OCI-LY1 (cell line): ENCODE results near the gene STAT5B.

Experiments
- H2AFZ ChIP-seq: fragments of 200-600 bp; sonication (generic), shearing (Covaris generic); 2 replicates; pipeline ENCODE4 v1.6.0; 2014; ENCODE audit warnings: antibody characterized with exemption, mild to moderate bottlenecking, low read length
- H3F3A ChIP-seq: fragments of 200-600 bp; sonication (generic), shearing (Covaris generic); 2 replicates; pipeline ENCODE4 v1.6.0; 2014; ENCODE audit warnings: mild to moderate bottlenecking, antibody characterized with exemption, low read length, moderate library complexity; ENCODE audit not compliant: insufficient read depth
- H3K27ac ChIP-seq: fragments of 200-600 bp; sonication (generic); 2 replicates; pipeline ENCODE4 v1.5.1; 2014; ENCODE audit warnings: low read length, mixed run types, mild to moderate bottlenecking, low read depth; ENCODE audit not compliant: poor library complexity, severe bottlenecking
- H3K27me3 ChIP-seq: fragments of 200-600 bp; sonication (generic); 2 replicates; pipeline ENCODE4 v1.6.0; 2014; ENCODE audit warnings: antibody characterized with exemption, mild to moderate bottlenecking, low read length, moderate library complexity; ENCODE audit not compliant: insufficient read depth
- H3K36me3 ChIP-seq: fragments of 200-600 bp; sonication (generic); 2 replicates; pipeline ENCODE4 v1.6.1; 2014; ENCODE audit warnings: mild to moderate bottlenecking, antibody characterized with exemption, low read length, moderate library complexity, mixed read lengths; ENCODE audit not compliant: insufficient read depth
- H3K4me1 ChIP-seq: fragments of 200-600 bp; sonication (generic); 2 replicates; pipeline ENCODE4 v1.5.1; 2014; ENCODE audit warnings: mild to moderate bottlenecking, low read length, moderate library complexity; ENCODE audit not compliant: insufficient read depth, severe bottlenecking
- H3K4me2 ChIP-seq: fragments of 200-600 bp; sonication (generic), shearing (Covaris generic); 2 replicates; pipeline ENCODE4 v1.6.1; 2014; ENCODE audit warnings: low read length
- H3K4me3 ChIP-seq: fragments of 200-600 bp; sonication (generic); 2 replicates; pipeline ENCODE4 v1.5.1; 2014; ENCODE audit warnings: low read length, low read depth, mild to moderate bottlenecking, mixed read lengths; ENCODE audit not compliant: poor library complexity, severe bottlenecking
- H3K79me2 ChIP-seq: fragments of 200-600 bp; shearing (Covaris generic); 2 replicates; pipeline ENCODE4 v1.6.1; 2016; ENCODE audit warnings: mixed run types, low read length, mixed read lengths; ENCODE audit not compliant: insufficient read depth
- H3K9ac ChIP-seq: fragments of 200-600 bp; sonication (generic), shearing (Covaris generic); 2 replicates; pipeline ENCODE4 v1.6.1; 2014; ENCODE audit warnings: mild to moderate bottlenecking, low read length, mixed read lengths
- H3K9me2 ChIP-seq: fragments of 200-600 bp; sonication (generic), shearing (Covaris generic); 2 replicates; pipeline ENCODE4 v1.6.1; 2014; ENCODE audit warnings: low read depth, mild to moderate bottlenecking, low read length, mixed read lengths
- H3K9me3 ChIP-seq: fragments of 200-600 bp; shearing (Covaris generic); 2 replicates; pipeline ENCODE4 v1.6.1; 2014; ENCODE audit warnings: low read length, mixed read lengths
- H4K20me1 ChIP-seq: fragments of 200-600 bp; sonication (generic), shearing (Covaris generic); 2 replicates; pipeline ENCODE4 v1.6.0; 2016; ENCODE audit warnings: mild to moderate bottlenecking, low read length; ENCODE audit not compliant: insufficient read depth
- CTCF ChIP-seq: fragments of 200-600 bp; sonication (generic), shearing (Covaris generic); IDR thresholded peaks from 2 replicates; pipeline ENCODE4 v1.5.1; 2017; ENCODE audit warnings: mild to moderate bottlenecking, antibody characterized with exemption, low read length, moderate library complexity, mixed read lengths
- EZH2 ChIP-seq: fragments of 200-600 bp; sonication (generic), shearing (Covaris generic); IDR thresholded peaks from 2 replicates; pipeline ENCODE4 v1.8.0; 2017; ENCODE audit warnings: borderline replicate concordance, mixed run types, mild to moderate bottlenecking, antibody characterized with exemption, low read length, moderate library complexity, mixed read lengths

The STAT5B gene

DNA sequence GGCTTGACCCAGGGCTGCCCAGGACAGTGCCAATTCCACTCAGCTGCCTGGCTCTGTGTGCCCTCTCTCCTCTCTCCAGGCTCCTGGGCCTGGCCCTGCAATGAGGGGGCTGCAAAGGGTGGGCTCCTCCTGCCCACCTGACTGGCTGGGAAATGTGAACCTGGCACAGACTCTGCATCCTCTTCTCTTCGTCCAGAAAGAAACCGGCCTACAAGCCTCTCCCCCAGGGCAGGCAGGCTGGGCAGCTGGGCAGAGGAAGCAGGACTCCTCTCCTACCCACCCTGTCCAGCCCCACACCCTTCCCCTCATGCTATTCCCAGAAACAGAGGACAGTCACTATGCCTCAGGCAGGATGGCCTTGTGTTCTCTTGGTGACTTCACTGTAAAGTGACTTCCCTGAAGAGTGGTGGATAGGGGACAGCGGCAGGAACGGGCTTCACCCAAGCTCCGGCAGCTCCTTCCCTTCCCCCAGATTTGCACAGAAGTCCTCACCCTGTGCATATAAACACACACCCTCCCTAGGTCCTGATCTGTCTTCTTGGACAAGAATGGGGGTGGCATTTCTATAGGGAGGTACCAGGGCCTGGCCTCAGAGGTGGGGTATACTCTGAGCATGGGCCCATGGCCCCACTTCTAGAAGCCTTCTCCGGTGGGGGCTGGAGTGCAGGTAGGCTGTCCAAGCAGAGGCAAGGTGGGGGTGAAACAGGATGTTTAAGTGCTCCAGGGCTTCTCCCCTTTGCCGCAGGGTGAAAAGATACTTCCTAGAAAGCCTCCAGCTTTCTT, 7.2 kb upstream of the STAT5B start:
- H3K9ac ChIP-seq: no peak overlapping the region
- TF ChIP-seq EZH2: no peak
- TF ChIP-seq CTCF: no peak

GRCh38 chr17:42282478-42283080, 6.4 kb upstream of the STAT5B start:
- Histone ChIP-seq H2AFZ (no peak overlapping the region), H3K27ac (no peak overlapping the region), H3K9me3 (no peaks in the 10 kb centered on the region), H3K9ac (no peak overlapping the region), H3K4me2 (no peak overlapping the region), H4K20me1 (no peaks in the 10 kb centered on the region), H3K79me2 (no peaks in the 10 kb centered on the region), H3K9me2 (no peaks in the 10 kb centered on the region), H3K4me3 (no peak overlapping the region), H3K4me1 (no peaks in the 10 kb centered on the region), H3F3A (no peaks in the 10 kb centered on the region), H3K27me3 (peaks cover 8% of the 10 kb centered on the region; the same call in 1 of the 2 replicates), H3K36me3 (no peaks in the 10 kb centered on the region)
- TF ChIP-seq CTCF (no peak), EZH2 (no peak)

More for the DNA sequence above, 7.2 kb upstream of the STAT5B start:
- Histone ChIP-seq H3K27me3 (peaks cover 8% of the 10 kb centered on the region; the same call in 1 of the 2 replicates), H3K36me3 (no peaks in the 10 kb centered on the region), H3K4me3 (no peak overlapping the region), H3K4me2 (no peak overlapping the region), H3K27ac (no peak overlapping the region), H3K4me1 (peaks cover under 1% of the 10 kb centered on the region), H3K9me3 (no peaks in the 10 kb centered on the region), H2AFZ (no peak overlapping the region), H4K20me1 (no peaks in the 10 kb centered on the region), H3K79me2 (no peaks in the 10 kb centered on the region), H3K9me2 (no peaks in the 10 kb centered on the region), H3F3A (no peaks in the 10 kb centered on the region)

- H3K9ac ChIP-seq: no peak overlapping the region
Observed at GRCh38 chr17:42281571-42282096, 5.4 kb upstream of the STAT5B start.

More at GRCh38 chr17:42281571-42282096, 5.4 kb upstream of the STAT5B start:
- no peaks in the 10 kb centered on the region for H4K20me1 ChIP-seq
- peaks cover 3% of the 10 kb centered on the region for H3K4me1 ChIP-seq
- no peaks in the 10 kb centered on the region for H3K9me2 ChIP-seq
- no peak overlapping the region for H3K4me2 ChIP-seq
- H3K79me2 ChIP-seq: no peaks in the 10 kb centered on the region
- no peaks in the 10 kb centered on the region for H3K36me3 ChIP-seq
- H3F3A ChIP-seq: no peaks in the 10 kb centered on the region
- TF ChIP-seq EZH2 (no peak), CTCF (no peak)
- H3K27ac ChIP-seq: no peak overlapping the region
- peaks cover 5% of the 10 kb centered on the region; the same call in 1 of the 2 replicates for H3K27me3 ChIP-seq
- H3K4me3 ChIP-seq: no peak overlapping the region
- H3K9me3 ChIP-seq: no peaks in the 10 kb centered on the region
- H2AFZ ChIP-seq: no peak overlapping the region
